Measurements from ENCODE around the gene SLC13A3. TPM values are rescaled to one million over a fixed set of nuclear protein-coding genes. Genes with fewer than 3 reads are reported as not detected.

Gene SLC13A3
- total and polyA plus RNA-seq, 4 donors: 1.5 to 10.7 (median 8.3) TPM

GRCh38 chr20:46678516-46678915 lies 27.3 kb upstream of the SLC13A3 start:
- Histone ChIP-seq H3K9ac (ENCODE audit: low read depth in 1 of 2, low read length in 2 of 2) (no peak overlapping the region), H3K4me3 (ENCODE audit: low read depth in 1 of 3, low read length in 3 of 3) (no peak overlapping the region), H3K4me1 (ENCODE audit: control insufficient read depth in 4 of 4, insufficient read depth in 4 of 4, low read length in 3 of 4) (peaks cover 6 to 26% (median 14%) of the 10 kb centered on the region in 4 donors), H3K9me3 (ENCODE audit: control insufficient read depth in 4 of 4, low read length in 3 of 4) (no peaks in the 10 kb centered on the region), H3K36me3 (ENCODE audit: control insufficient read depth in 4 of 4, insufficient read depth in 3 of 4, low read depth in 1 of 4, low read length in 3 of 4) (no peaks in the 10 kb centered on the region), H3K27me3 (ENCODE audit: control insufficient read depth in 4 of 4, insufficient read depth in 4 of 4, low read length in 3 of 4) (no peaks in the 10 kb centered on the region), H3K27ac (ENCODE audit: low read depth in 1 of 2, low read length in 2 of 2) (no peak overlapping the region)
- DNase-seq (ENCODE audit: low spot score): no peak
- WGBS: 67% methylated on average over 4 of the region's 4 CpGs
- no peak for TF ChIP-seq RAD21 (IDR thresholded peaks at IDR 0.05)
- no peak for TF ChIP-seq NR2F2 (IDR thresholded peaks at IDR 0.05)
- TF ChIP-seq CTCF (IDR thresholded peaks at IDR 0.05; ENCODE audit: low read depth, low read length, missing input control): no peak
- no peak for TF ChIP-seq RXRA (IDR thresholded peaks at IDR 0.05)
- TF ChIP-seq SP1 (IDR thresholded peaks at IDR 0.05): no peak
- no peak for TF ChIP-seq ATF3 (IDR thresholded peaks at IDR 0.05)
- no peak for TF ChIP-seq GABPA (IDR thresholded peaks at IDR 0.05 in 1 of 2, conservative IDR thresholded peaks at IDR 0.05 in 1 of 2)
- TF ChIP-seq HNF4A (conservative IDR thresholded peaks at IDR 0.05): no peak
- no peak for TF ChIP-seq EGR1 (IDR thresholded peaks at IDR 0.05; ENCODE audit: low read depth in 2 of 2)

GRCh38 chr20:46677608-46678007 lies 26.3 kb upstream of the SLC13A3 start:
- no peak for DNase-seq (ENCODE audit: low spot score)
- Histone ChIP-seq H3K27me3 (ENCODE audit: control insufficient read depth in 4 of 4, insufficient read depth in 4 of 4, low read length in 3 of 4) (no peaks in the 10 kb centered on the region), H3K9me3 (ENCODE audit: control insufficient read depth in 4 of 4, low read length in 3 of 4) (no peaks in the 10 kb centered on the region), H3K36me3 (ENCODE audit: control insufficient read depth in 4 of 4, insufficient read depth in 3 of 4, low read depth in 1 of 4, low read length in 3 of 4) (no peaks in the 10 kb centered on the region), H3K9ac (ENCODE audit: low read depth in 1 of 2, low read length in 2 of 2) (no peak overlapping the region), H3K27ac (ENCODE audit: low read depth in 1 of 2, low read length in 2 of 2) (no peak overlapping the region), H3K4me3 (ENCODE audit: low read depth in 1 of 3, low read length in 3 of 3) (no peak overlapping the region), H3K4me1 (ENCODE audit: control insufficient read depth in 4 of 4, insufficient read depth in 4 of 4, low read length in 3 of 4) (peaks cover 2 to 17% (median 8%) of the 10 kb centered on the region in 4 donors)
- TF ChIP-seq HNF4G (IDR thresholded peaks at IDR 0.05) (no peak), ATF3 (IDR thresholded peaks at IDR 0.05) (no peak), FOXA2 (IDR thresholded peaks at IDR 0.05) (no peak), FOXA1 (IDR thresholded peaks at IDR 0.05) (no peak), CTCF (IDR thresholded peaks at IDR 0.05; ENCODE audit: low read depth, low read length, missing input control) (no peak), JUND (IDR thresholded peaks at IDR 0.05) (no peak), NR2F2 (IDR thresholded peaks at IDR 0.05) (no peak), ZBTB33 (IDR thresholded peaks at IDR 0.05) (no peak), SP1 (IDR thresholded peaks at IDR 0.05) (no peak), EGR1 (IDR thresholded peaks at IDR 0.05; ENCODE audit: low read depth in 2 of 2) (no peak), HNF4A (conservative IDR thresholded peaks at IDR 0.05) (no peak)
- 90% methylated on average over 5 of the region's 5 CpGs for WGBS

All from liver (tissue), 9 donors.